WI38 (cell line): ENCODE measurements around the gene KCNH1.

Experiments
- H3K4me3 ChIP-seq: 2 replicates; pipeline ENCODE4 v1.5.1; 2011; ENCODE audit warnings: low read depth, mild to moderate bottlenecking, control low read depth, low read length
- CTCF ChIP-seq: IDR thresholded peaks from 2 replicates; pipeline ENCODE4 v1.5.1; 2012; ENCODE audit warnings: low read depth, mild to moderate bottlenecking, control low read depth, low read length

Gene KCNH1

GRCh38 chr1:211127166-211127565 lies 6.8 kb downstream of the KCNH1 start:
- TF ChIP-seq CTCF = no peak
- no peak overlapping the region for H3K4me3 ChIP-seq

DNA sequence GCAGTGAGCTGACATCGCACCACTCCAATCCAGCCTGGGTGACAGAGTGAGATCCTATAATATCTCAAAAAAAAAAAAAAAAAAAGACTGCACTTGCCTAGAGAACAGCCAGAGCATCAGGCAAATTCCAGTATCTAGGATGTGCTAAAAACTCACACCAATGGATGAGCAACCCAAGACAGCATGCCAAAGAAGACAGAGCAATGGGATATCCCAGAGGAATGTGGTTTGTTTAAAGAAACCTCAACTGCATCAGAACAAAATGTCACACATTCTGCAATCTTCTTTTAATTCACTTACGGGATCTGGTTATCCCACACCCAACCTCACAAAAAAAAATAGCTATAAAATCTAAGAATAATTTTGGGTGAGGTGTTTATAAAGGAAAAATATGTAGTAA lies 7.3 kb downstream of the KCNH1 start:
- TF ChIP-seq CTCF = no peak
- H3K4me3 ChIP-seq = no peak overlapping the region

DNA sequence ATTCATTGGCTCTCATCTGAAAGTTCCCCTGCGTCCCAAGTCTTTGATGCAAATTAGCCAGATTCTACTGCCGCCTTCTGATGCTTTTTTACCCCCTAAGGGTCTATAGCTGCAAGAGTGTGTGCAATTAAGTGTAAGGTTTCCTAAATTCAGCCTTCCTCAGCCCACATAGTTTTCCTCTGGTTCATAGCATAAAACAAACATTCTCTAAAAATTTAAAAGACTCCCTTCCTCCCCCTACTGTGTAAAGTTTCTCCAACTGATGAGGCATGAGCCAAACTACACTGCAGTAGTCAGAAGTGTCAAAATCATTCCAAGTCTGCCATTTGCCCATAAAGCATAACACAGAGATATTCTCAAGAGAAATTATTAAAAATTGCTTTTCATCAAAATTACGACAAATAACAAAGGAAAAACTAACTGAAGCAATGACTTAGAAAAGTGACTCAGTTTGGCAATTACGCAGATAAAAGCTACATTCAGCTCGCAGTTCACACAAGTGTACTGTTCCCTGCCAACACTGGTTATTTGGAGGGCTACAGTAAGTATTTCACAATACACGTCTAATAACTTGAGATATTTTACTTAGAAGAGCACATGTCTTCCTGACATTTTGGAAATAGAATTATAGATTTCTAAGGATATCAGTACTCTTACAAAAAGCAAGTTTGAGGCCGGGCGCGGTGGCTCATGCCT lies 15.4 kb downstream of the KCNH1 start:
- TF ChIP-seq CTCF = no peak
- H3K4me3 ChIP-seq = no peak overlapping the region

DNA sequence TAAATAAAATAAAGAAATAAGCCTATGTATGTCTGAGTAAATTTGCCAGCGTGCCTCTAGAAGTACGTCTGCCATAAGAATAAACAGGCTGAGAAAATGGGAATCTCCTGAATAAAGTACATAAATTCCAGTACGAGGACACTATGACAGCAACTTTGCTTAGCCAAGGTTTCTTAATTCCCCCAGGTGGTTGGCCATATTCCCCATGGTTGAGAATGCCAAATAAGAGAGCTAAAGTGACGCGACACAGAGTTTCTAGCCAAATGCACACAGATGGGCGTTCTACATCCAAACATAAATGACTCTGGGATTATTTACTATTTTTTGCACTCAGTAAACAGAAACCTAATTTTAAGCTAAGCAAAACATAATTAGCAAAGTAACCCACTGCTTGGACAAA lies 19.5 kb downstream of the KCNH1 start:
- no peak overlapping the region for H3K4me3 ChIP-seq
- no peak for TF ChIP-seq CTCF

DNA sequence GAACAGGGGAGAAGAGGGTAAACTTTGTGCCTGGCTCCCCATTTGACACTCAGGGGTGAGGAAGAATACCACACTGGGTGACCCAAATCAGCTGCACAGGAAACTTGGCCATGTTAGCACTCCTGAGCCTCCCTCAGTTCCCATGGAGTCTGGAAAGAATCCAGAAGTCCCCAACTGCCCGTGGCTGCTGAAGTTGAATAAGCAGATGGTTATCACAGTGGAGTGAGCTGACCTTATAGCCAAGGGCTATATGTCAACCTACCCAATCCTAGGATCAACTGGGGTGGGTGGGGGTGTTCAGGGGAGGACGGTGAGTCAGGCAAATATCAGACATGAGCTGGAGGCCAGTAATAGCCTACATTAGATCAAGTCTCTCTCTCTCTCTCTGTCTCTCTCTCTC lies 20.4 kb downstream of the KCNH1 start:
- H3K4me3 ChIP-seq = no peak overlapping the region
- no peak for TF ChIP-seq CTCF

DNA sequence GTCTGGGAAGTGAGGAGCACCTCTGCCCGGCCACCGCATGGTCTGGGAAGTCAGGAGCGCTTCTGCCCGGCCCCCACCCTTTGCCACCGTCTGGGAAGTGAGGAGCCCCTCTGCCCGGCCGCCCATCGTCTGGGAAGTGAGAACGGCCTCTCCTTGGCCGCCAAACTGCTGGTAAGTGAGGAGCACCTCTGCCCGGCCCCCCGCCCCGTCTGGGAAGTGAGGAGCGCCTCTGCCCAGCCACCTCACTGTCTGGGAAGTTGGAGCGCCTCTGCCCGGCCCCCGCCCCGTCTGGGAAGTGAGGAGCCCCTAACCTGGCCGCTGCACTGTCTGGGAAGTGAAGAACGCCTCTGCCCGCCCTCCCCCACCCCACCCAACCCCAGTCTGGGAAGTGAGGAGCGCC lies 22.6 kb downstream of the KCNH1 start:
- H3K4me3 ChIP-seq = no peak overlapping the region

DNA sequence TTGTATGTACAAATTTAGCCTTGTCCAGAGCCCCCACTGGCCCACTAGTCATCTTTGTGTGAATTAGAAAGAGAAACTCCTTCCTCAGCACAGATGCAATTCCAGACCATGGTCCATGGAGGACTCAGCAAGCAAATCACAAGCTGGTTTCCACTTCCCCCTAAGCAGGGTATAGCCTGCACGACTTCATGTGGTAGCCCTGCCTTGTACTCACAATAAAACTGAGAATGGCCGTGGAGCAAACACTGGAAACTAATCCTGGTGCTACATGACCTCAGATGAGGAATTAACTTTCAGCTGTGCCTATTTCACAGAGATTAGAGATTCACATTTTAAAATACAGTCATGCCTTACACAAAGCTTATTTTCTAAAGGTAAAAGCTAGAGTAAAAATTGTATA lies 32.5 kb downstream of the KCNH1 start:
- no peak overlapping the region for H3K4me3 ChIP-seq
- no peak for TF ChIP-seq CTCF

More for the DNA sequence above, 22.6 kb downstream of the KCNH1 start:
- no peak for TF ChIP-seq CTCF
